Common myeloid progenitor, CD34-positive (primary cell): ENCODE results near the gene ENOX2.
"Not testable (repeated sequence)": the region's sequence is repeated elsewhere in the genome, so short reads cannot be mapped to it uniquely, and the experiment has no call there.

ENCODE experiments used
- CTCF ChIA-PET: fragments of 350-600 bp; sonication (Branson Sonifier 250); formaldehyde crosslinking; loops from one replicate; lab custom pipeline; 2021; ENCODE audit warnings: antibody characterized with exemption; lab: Charles Lee
- POLR2A ChIA-PET: fragments of 350-600 bp; sonication (Branson Sonifier 250); formaldehyde crosslinking; loops from one replicate; lab custom pipeline; 2021; ENCODE audit warnings: antibody characterized with exemption; lab: Charles Lee
- DNase-seq, 3 donors: peaks; one replicate each; pipeline versions ENCODE4 v3.0.0 to v3.0.0-alpha.2; 2013
- H3K27ac ChIP-seq, 2 experiments: 1 replicate in 1 of 2; 2 replicates in 1 of 2; pipeline ENCODE4 v1.7.0; 2013; ENCODE audit warnings: inconsistent platforms in 2 of 2, low read length in 2 of 2, mild to moderate bottlenecking in 2 of 2, low read depth in 1 of 2, moderate library complexity in 1 of 2; ENCODE audit not compliant: severe bottlenecking in 2 of 2, insufficient read depth in 1 of 2, poor library complexity in 1 of 2
- H3K27me3 ChIP-seq, 5 experiments: replicated peaks in 2 of 5; 1 replicate in 3 of 5; 2 replicates in 2 of 5; pipeline versions ENCODE4 v1.6.1 to v1.7.0; 2013; ENCODE audit warnings: low read length in 4 of 5, mild to moderate bottlenecking in 2 of 5, moderate library complexity in 2 of 5, inconsistent platforms in 1 of 5; ENCODE audit not compliant: insufficient read depth in 5 of 5, control insufficient read depth in 4 of 5
- H3K36me3 ChIP-seq, 4 experiments: 1 replicate in 2 of 4; 2 replicates in 2 of 4; pipeline versions ENCODE4 v1.6.1 to v1.7.0; 2013; ENCODE audit warnings: low read length in 3 of 4, control low read depth in 1 of 4, mild to moderate bottlenecking in 1 of 4; ENCODE audit not compliant: control insufficient read depth in 4 of 4, insufficient read depth in 4 of 4
- H3K4me1 ChIP-seq, 4 experiments: 1 replicate in 3 of 4; 2 replicates in 1 of 4; pipeline versions ENCODE4 v1.6.1 to v1.7.1; 2013; ENCODE audit warnings: low read length in 3 of 4, mild to moderate bottlenecking in 3 of 4, control low read depth in 1 of 4, inconsistent platforms in 1 of 4, moderate library complexity in 1 of 4; ENCODE audit not compliant: control insufficient read depth in 4 of 4, insufficient read depth in 4 of 4; ENCODE audit errors: control extremely low read depth in 1 of 4
- H3K4me3 ChIP-seq, 7 experiments: 1 replicate in 4 of 7; 2 replicates in 3 of 7; pipeline versions ENCODE4 v1.5.1 to v1.7.0; 2013; ENCODE audit warnings: mild to moderate bottlenecking in 7 of 7, low read length in 6 of 7, moderate library complexity in 6 of 7, inconsistent platforms in 2 of 7, low read depth in 2 of 7, control low read depth in 1 of 7; ENCODE audit not compliant: insufficient read depth in 4 of 7, control insufficient read depth in 1 of 7; ENCODE audit errors: extremely low read depth in 1 of 7
- H3K9me3 ChIP-seq, 5 experiments: 1 replicate in 4 of 5; 2 replicates in 1 of 5; pipeline versions ENCODE4 v1.6.1 to v1.7.1; 2013; ENCODE audit warnings: low read length in 4 of 5, mild to moderate bottlenecking in 2 of 5, inconsistent platforms in 1 of 5, low read depth in 1 of 5, moderate library complexity in 1 of 5; ENCODE audit not compliant: control insufficient read depth in 4 of 5, insufficient read depth in 2 of 5; ENCODE audit errors: control extremely low read depth in 1 of 5
- WGBS: methylation state at CpG from one replicate; pipeline ENCODE4 v1.1.5; 2013; ENCODE audit not compliant: insufficient coverage; 5-methylcytosine and 5-hydroxymethylcytosine counted together

Gene ENOX2

DNA sequence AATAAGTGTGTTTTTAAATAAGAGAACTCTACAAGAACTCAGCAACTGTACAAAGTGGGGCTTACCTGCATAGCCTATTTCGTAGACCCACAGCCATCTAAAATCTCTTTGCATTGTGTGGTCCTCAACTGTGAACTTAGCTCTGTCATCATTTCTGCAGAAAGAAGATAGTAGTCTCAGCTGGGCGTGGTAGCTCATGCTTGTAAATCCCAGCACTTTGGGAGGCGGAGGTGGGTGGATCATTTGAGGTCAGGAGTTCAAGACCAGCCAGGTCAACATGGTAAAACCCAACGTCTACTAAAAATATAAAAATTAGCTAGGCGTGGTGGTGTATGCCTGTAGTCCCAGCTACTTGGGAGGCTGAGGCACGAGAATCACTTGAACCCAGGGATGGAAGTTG is 193.8 kb downstream of the ENOX2 start:
- H3K4me1 ChIP-seq, H3K9me3 ChIP-seq, H3K36me3 ChIP-seq, DNase-seq, H3K4me3 ChIP-seq, CTCF ChIA-PET, H3K27me3 ChIP-seq, H3K27ac ChIP-seq: not testable (repeated sequence)
- POLR2A ChIA-PET: interaction anchor here (0.6 kb wide), 1 partner anchor 478 kb away, joined by 3 read pairs; no protein-coding TSS in a partner anchor
- WGBS: 92% methylated on average over 5 of the region's 6 CpGs

DNA sequence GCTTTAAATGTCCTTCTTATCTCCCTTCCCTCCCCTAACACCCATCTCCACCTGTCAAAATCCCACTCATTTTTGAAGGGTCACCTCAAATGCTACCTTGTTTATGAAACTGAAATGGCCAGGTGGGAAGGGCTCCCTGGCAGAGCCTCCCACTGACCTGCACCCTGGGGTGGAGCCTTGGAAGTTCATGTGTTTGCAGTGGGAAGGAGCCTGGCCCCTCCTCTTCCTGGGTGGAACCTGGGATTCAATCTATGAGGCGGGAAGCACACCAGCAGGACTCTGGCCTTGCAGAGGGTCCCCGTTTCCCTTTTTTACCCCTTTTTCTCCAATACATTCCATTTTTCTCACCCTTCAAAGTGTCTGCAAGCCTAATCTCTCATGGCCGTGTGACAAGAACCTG is 197.4 kb downstream of the ENOX2 start:
- ChIA-PET POLR2A (no interaction called here), CTCF (no interaction called here)
- no peaks in the 10 kb centered on the region for H3K36me3 ChIP-seq
- no peak overlapping the region for H3K27ac ChIP-seq
- no peak overlapping the region for H3K4me3 ChIP-seq
- no peak for DNase-seq
- H3K4me1 ChIP-seq: no peaks in the 10 kb centered on the region
- H3K9me3 ChIP-seq: no peaks in the 10 kb centered on the region
- 82% methylated on average over 2 of the region's 3 CpGs for WGBS
- no peaks in the 10 kb centered on the region for H3K27me3 ChIP-seq

DNA sequence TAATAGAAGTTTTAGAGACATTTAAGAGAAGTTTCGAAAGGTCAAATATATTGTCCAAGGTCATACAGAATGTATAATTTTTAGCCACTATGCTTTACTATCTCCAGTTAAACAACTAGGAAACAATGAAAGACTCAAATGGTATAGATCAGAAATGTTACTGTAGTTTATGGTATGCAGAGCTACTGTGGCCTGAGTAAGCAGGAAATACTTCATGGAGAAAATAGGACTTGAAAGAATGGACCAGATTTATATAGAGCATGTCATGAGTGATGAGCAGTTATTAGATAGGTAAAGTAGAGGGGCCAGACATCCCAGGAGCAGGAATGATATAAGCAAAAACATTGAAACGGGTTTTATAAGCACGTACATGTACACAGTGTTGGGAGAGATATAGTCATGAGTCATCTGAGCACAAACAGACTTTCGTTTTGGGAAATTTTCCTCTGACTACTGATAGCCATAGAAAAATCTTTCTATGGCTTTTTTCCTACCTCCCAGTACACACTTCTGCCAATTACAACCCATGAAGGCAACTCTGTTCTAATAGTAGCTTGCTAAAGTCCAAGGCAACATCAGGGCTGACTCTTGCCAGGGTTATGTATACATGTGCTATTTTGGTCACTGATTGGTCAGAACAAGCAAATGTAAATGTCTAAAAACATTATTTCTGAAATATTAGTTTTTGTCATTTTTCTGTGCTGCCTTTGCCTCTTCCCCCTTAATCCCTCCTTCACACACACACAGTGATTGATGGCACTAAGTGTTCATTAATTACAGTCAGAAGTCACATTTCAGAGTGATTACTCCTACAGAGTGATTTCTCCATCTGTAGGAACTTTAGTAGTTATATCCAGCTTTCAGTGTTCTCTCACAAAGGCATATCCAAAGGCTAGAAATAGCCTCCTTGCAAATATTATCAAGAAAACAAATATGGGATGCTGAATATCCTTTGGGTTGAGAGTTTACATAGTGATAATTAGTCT is 198.7 kb downstream of the ENOX2 start:
- no peak for DNase-seq
- ChIA-PET CTCF (no interaction called here), POLR2A (no interaction called here)
- Histone ChIP-seq H3K4me1 (no peaks in the 10 kb centered on the region), H3K4me3 (no peak overlapping the region), H3K27ac (no peak overlapping the region), H3K27me3 (no peaks in the 10 kb centered on the region), H3K36me3 (no peaks in the 10 kb centered on the region), H3K9me3 (no peaks in the 10 kb centered on the region)
- 86% methylated on average over 3 of the region's 4 CpGs for WGBS

DNA sequence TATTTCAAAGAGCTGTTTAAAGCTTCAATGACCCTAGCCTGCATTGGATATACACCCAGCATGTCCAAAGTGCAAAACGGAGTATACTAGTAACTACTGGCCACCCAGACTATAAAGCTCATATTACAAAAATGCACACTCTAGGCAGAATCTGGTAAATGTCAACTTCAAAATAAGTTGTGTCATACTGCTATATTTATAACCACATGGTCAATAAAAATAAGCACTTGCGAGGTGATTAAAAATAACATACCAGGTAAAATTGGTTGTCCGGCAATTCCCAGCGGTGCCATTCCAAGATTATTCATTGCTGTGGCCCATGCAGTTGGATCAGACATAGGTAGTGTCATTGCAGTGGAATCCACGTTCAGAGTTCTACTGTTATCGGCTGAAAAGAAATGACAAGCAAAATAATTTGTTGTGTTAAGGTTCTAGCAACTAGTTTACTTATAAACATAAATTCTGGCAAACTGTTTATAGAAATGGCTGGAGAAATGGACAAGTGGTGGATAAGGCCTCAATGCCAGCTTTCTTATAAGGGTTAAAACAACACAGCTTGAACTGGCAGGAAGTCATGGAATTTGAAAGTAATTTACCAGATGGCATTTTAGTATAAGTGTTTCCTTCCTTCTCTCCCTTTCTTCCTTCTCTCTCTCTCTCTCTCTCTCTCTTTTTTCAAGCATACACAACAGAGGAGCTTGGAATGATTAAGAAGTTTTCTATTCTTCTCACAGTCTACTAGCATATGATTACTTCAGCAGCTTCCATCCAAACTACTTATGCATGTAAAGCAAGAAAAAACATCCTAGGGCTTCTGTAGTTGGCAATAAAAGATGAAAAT is 199.9 kb downstream of the ENOX2 start:
- DNase-seq: no peak
- Histone ChIP-seq H3K27me3 (no peaks in the 10 kb centered on the region), H3K36me3 (no peaks in the 10 kb centered on the region), H3K4me1 (no peaks in the 10 kb centered on the region), H3K4me3 (no peak overlapping the region), H3K27ac (no peak overlapping the region), H3K9me3 (no peaks in the 10 kb centered on the region)
- ChIA-PET POLR2A (no interaction called here), CTCF (no interaction called here)
- WGBS: 95% methylated on average over 2 of the region's 6 CpGs

DNA sequence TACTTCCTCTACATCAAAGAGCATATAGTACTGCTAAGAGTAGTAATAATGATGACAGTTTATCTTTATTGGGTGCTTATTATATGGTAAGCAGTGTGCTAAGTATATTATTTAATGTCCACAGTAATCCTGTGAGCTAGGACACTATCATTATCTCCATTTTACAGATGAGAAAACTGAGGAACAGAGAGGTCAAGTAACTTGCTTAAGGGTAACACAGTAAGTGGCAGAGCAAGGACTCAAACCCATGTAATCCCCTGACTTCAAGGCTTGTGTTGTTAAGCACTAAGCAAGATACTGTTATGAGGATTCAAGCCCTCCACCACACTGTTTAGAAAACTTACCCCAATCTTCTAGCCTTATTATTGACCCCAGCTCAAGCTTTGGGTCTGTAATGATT is 202.4 kb downstream of the ENOX2 start:
- no peak for DNase-seq
- Histone ChIP-seq H3K4me1 (no peaks in the 10 kb centered on the region), H3K9me3 (no peaks in the 10 kb centered on the region), H3K4me3 (no peak overlapping the region), H3K27me3 (no peaks in the 10 kb centered on the region), H3K27ac (no peak overlapping the region), H3K36me3 (no peaks in the 10 kb centered on the region)
- ChIA-PET CTCF (no interaction called here), POLR2A (no interaction called here)

DNA sequence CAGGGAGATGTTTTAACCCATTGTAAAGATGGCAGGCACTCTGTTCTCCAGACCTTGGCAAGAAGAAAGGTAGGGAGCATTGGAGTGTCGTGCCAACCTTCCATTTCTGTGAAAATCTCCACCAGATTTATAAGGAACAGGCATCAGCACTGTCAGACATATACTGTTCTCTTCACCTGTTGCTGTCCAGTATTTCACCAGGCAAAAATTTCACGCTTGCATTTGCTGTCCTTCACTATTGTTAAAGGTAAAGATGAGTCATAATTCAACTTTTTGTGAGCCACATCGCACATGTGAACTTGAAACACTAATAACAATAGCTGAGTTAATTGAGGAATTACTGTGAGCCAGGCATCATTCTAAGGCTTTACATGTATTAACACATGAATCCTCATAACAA is 203.4 kb downstream of the ENOX2 start:
- DNase-seq: no peak
- ChIA-PET CTCF (no interaction called here), POLR2A (no interaction called here)
- 20% methylated on average over 1 of the region's 3 CpGs for WGBS
- Histone ChIP-seq H3K27me3 (no peaks in the 10 kb centered on the region), H3K27ac (no peak overlapping the region), H3K4me3 (no peak overlapping the region), H3K4me1 (no peaks in the 10 kb centered on the region), H3K9me3 (no peaks in the 10 kb centered on the region), H3K36me3 (no peaks in the 10 kb centered on the region)

DNA sequence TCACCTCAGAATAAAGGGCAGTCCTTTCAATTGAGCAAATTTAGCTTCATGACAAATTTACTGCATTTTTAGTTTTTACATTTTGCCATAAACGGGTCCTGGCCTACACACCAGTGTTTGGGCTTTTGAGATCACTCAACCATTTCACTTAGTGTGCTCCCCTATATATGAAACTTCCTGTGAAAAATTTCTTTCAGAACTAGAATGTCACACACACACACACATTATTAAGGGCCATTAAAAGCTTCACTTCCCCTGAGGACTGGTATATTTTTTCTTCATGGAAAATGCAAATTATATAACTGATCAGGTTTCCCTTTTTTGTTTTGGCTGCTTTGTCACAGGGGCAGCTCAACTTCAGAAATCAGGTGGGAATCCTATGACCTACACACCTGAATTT is 206.5 kb downstream of the ENOX2 start:
- Histone ChIP-seq H3K4me1 (no peaks in the 10 kb centered on the region), H3K4me3 (no peak overlapping the region), H3K27ac (no peak overlapping the region), H3K27me3 (no peaks in the 10 kb centered on the region), H3K9me3 (peaks cover 0 to 2% (median 0%) of the 10 kb centered on the region in 5 experiments), H3K36me3 (no peaks in the 10 kb centered on the region)
- 88% methylated on average over 1 of the region's 1 CpG for WGBS
- DNase-seq: no peak
- CTCF ChIA-PET: no interaction called here
- POLR2A ChIA-PET: no interaction called here
